Lower leg skin (tissue), 3 donors: ENCODE data around the gene MUC5AC.

Source experiments
- POLR2A ChIP-seq, 2 donors: fragments of 450-650 bp; IDR thresholded peaks; one replicate each; pipeline ENCODE4 v1.6.1; 2016 to 2017; ENCODE audit warnings: antibody characterized with exemption in 2 of 2, mild to moderate bottlenecking in 1 of 2, moderate library complexity in 1 of 2
- TF ChIP-seq, protein P1 (sequence below), 3 donors: fragments of 450-650 bp; IDR thresholded peaks; one replicate each; pipeline ENCODE4 v1.5.1; 2016; ENCODE audit warnings: antibody characterized with exemption in 3 of 3, mild to moderate bottlenecking in 3 of 3, moderate library complexity in 2 of 3

- TF ChIP-seq, protein P1, sequence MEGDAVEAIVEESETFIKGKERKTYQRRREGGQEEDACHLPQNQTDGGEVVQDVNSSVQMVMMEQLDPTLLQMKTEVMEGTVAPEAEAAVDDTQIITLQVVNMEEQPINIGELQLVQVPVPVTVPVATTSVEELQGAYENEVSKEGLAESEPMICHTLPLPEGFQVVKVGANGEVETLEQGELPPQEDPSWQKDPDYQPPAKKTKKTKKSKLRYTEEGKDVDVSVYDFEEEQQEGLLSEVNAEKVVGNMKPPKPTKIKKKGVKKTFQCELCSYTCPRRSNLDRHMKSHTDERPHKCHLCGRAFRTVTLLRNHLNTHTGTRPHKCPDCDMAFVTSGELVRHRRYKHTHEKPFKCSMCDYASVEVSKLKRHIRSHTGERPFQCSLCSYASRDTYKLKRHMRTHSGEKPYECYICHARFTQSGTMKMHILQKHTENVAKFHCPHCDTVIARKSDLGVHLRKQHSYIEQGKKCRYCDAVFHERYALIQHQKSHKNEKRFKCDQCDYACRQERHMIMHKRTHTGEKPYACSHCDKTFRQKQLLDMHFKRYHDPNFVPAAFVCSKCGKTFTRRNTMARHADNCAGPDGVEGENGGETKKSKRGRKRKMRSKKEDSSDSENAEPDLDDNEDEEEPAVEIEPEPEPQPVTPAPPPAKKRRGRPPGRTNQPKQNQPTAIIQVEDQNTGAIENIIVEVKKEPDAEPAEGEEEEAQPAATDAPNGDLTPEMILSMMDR (IDR thresholded peaks at IDR 0.05): no peak
- TF ChIP-seq POLR2A (IDR thresholded peaks at IDR 0.05): no peak
These were observed 76.4 kb downstream of the MUC5AC start for GRCh38 chr11:1234054-1234720.
